ENCODE data around the gene TGFB2. TPM values are rescaled to one million over a fixed set of nuclear protein-coding genes. Genes with fewer than 3 reads are reported as not detected.
"Not testable (repeated sequence)": the region's sequence is repeated elsewhere in the genome, so short reads cannot be mapped to it uniquely, and the experiment has no call there.

The TGFB2 gene
- polyA plus RNA-seq, 1 donor (not counting 4 experiments of a cell fraction or from before 2014, with no cell fraction given) = 21.5 TPM

DNA sequence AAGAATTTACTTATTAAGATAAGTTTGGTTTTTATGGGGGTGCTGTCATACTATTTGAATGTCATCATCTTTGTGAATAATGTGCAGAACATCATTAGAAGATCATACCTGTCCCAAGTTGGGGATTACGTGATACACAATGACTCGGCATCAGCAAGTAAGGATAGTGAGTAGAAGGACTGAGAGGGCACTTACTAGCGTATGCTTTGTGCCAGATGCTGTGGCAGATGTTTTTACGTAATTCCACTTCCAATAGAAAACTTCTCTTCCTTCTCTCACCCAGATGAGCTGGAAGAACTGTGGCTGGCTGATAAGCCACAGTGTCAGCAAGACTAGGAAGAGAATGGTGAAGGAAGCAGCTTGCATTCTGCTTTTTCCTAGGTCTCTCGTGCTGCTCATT lies 28.1 kb upstream of the TGFB2 start:
- FAIRE-seq = no peak
- no peaks in the 10 kb centered on the region for H3K4me1 ChIP-seq (ENCODE audit: control insufficient read depth, extremely low read depth, insufficient read depth, low read length)
- no peaks in the 10 kb centered on the region for H3K9me1 ChIP-seq (ENCODE audit: control insufficient read depth, extremely low read depth, insufficient read depth, low read length)
- H3K9me3 ChIP-seq (ENCODE audit: control insufficient read depth, low read depth, low read length) = no peaks in the 10 kb centered on the region
- H3K27me3 ChIP-seq (ENCODE audit: control insufficient read depth, extremely low read depth, insufficient read depth, low read length) = no peaks in the 10 kb centered on the region
- no peak overlapping the region for H2AFZ ChIP-seq (ENCODE audit: control insufficient read depth, low read length)
- H3K27ac ChIP-seq (ENCODE audit: control insufficient read depth, insufficient read depth, low read length) = no peak overlapping the region
- no peak overlapping the region for H3K9ac ChIP-seq (ENCODE audit: control insufficient read depth, extremely low read depth, insufficient read depth, low read length)
- peaks cover 0 to 3% of the 10 kb centered on the region in 2 experiments for H3K36me3 ChIP-seq (ENCODE audit: control insufficient read depth in 2 of 2, extremely low read depth in 1 of 2, insufficient read depth in 2 of 2, low read length in 2 of 2)
- TF ChIP-seq EZH2 (IDR thresholded peaks at IDR 0.05; ENCODE audit: low read length) = no peak
- TF ChIP-seq, protein P1, sequence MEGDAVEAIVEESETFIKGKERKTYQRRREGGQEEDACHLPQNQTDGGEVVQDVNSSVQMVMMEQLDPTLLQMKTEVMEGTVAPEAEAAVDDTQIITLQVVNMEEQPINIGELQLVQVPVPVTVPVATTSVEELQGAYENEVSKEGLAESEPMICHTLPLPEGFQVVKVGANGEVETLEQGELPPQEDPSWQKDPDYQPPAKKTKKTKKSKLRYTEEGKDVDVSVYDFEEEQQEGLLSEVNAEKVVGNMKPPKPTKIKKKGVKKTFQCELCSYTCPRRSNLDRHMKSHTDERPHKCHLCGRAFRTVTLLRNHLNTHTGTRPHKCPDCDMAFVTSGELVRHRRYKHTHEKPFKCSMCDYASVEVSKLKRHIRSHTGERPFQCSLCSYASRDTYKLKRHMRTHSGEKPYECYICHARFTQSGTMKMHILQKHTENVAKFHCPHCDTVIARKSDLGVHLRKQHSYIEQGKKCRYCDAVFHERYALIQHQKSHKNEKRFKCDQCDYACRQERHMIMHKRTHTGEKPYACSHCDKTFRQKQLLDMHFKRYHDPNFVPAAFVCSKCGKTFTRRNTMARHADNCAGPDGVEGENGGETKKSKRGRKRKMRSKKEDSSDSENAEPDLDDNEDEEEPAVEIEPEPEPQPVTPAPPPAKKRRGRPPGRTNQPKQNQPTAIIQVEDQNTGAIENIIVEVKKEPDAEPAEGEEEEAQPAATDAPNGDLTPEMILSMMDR (optimal IDR thresholded peaks at IDR 0.05 in 1 of 3, IDR thresholded peaks at IDR 0.05 in 1 of 3, conservative IDR thresholded peaks at IDR 0.05 in 1 of 3; ENCODE audit: extremely low read depth in 1 of 3, insufficient read depth in 2 of 3, low read length in 3 of 3) = no peak
- no peaks in the 10 kb centered on the region for H4K20me1 ChIP-seq (ENCODE audit: control insufficient read depth, extremely low read depth, insufficient read depth, low read length)
- no peaks in the 10 kb centered on the region for H3K79me2 ChIP-seq (ENCODE audit: control insufficient read depth, insufficient read depth, low read length)
- DNase-seq (ENCODE audit: low read depth, low spot score) = no peak
- dilution Hi-C loops (cut with MboI; ENCODE audit: extremely low pct_ligation_motif_present, low sequenced_read_pairs) = no loop called here
- no peak overlapping the region for H3K4me3 ChIP-seq (ENCODE audit: control insufficient read depth in 2 of 3, extremely low read depth in 1 of 3, insufficient read depth in 2 of 3, low read depth in 1 of 3, low read length in 3 of 3)
- H3K4me2 ChIP-seq (ENCODE audit: control insufficient read depth, extremely low read depth, insufficient read depth, low read depth, low read length) = no peak overlapping the region

DNA sequence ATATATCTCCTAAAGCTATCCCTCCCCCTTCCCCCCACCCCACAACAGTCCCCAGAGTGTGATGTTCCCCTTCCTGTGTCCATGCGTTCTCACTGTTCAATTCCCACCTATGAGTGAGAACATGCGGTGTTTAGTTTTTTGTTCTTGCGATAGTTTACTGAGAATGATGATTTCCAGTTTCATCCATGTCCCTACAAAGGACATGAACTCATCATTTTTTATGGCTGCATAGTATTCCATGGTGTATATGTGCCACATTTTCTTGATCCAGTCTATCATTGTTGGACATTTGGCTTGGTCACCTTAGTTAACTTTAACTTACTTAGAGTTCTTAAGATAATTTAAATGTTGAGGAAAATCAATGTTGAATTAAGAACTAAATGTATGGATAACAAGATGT lies 25.0 kb upstream of the TGFB2 start:
- H3K9ac ChIP-seq (ENCODE audit: control insufficient read depth, extremely low read depth, insufficient read depth, low read length); H3K79me2 ChIP-seq (ENCODE audit: control insufficient read depth, insufficient read depth, low read length); H3K4me2 ChIP-seq (ENCODE audit: control insufficient read depth, extremely low read depth, insufficient read depth, low read depth, low read length); DNase-seq (ENCODE audit: low read depth, low spot score); H3K27ac ChIP-seq (ENCODE audit: control insufficient read depth, insufficient read depth, low read length); dilution Hi-C loops (cut with MboI; ENCODE audit: extremely low pct_ligation_motif_present, low sequenced_read_pairs); H4K20me1 ChIP-seq (ENCODE audit: control insufficient read depth, extremely low read depth, insufficient read depth, low read length); H3K4me3 ChIP-seq (ENCODE audit: control insufficient read depth in 2 of 3, extremely low read depth in 1 of 3, insufficient read depth in 2 of 3, low read depth in 1 of 3, low read length in 3 of 3); H2AFZ ChIP-seq (ENCODE audit: control insufficient read depth, low read length); FAIRE-seq; H3K27me3 ChIP-seq (ENCODE audit: control insufficient read depth, extremely low read depth, insufficient read depth, low read length); H3K36me3 ChIP-seq (ENCODE audit: control insufficient read depth in 2 of 2, extremely low read depth in 1 of 2, insufficient read depth in 2 of 2, low read length in 2 of 2); H3K4me1 ChIP-seq (ENCODE audit: control insufficient read depth, extremely low read depth, insufficient read depth, low read length); H3K9me1 ChIP-seq (ENCODE audit: control insufficient read depth, extremely low read depth, insufficient read depth, low read length); H3K9me3 ChIP-seq (ENCODE audit: control insufficient read depth, low read depth, low read length): not testable (repeated sequence)

DNA sequence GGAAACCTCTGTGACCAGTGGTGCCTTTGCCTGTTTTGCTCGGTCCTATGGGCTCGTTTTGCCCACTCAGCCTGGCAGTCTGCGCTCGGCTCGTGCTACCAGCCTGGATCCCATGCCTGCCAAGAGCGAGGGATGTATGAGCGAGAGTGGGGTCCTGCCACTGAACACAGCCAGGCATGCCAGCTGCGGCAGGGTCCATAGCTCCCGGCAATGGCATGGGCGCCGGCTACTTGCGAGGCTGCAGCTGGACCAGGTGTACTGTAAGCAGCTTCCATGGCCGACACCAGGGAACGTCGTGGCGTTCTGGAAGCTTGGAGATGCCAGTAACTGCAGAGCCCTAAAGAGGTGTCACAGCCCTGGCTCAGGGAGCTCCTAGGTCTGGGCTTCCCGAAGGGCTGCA lies 22.4 kb upstream of the TGFB2 start:
- Histone ChIP-seq H2AFZ (ENCODE audit: control insufficient read depth, low read length) (no peak overlapping the region), H3K9ac (ENCODE audit: control insufficient read depth, extremely low read depth, insufficient read depth, low read length) (no peak overlapping the region), H3K27ac (ENCODE audit: control insufficient read depth, insufficient read depth, low read length) (no peak overlapping the region), H3K4me1 (ENCODE audit: control insufficient read depth, extremely low read depth, insufficient read depth, low read length) (no peaks in the 10 kb centered on the region), H3K4me2 (ENCODE audit: control insufficient read depth, extremely low read depth, insufficient read depth, low read depth, low read length) (no peak overlapping the region), H4K20me1 (ENCODE audit: control insufficient read depth, extremely low read depth, insufficient read depth, low read length) (no peaks in the 10 kb centered on the region), H3K36me3 (ENCODE audit: control insufficient read depth in 2 of 2, extremely low read depth in 1 of 2, insufficient read depth in 2 of 2, low read length in 2 of 2) (peaks cover 2% of the 10 kb centered on the region in 2 experiments), H3K9me3 (ENCODE audit: control insufficient read depth, low read depth, low read length) (no peaks in the 10 kb centered on the region), H3K4me3 (ENCODE audit: control insufficient read depth in 2 of 3, extremely low read depth in 1 of 3, insufficient read depth in 2 of 3, low read depth in 1 of 3, low read length in 3 of 3) (no peak overlapping the region), H3K79me2 (ENCODE audit: control insufficient read depth, insufficient read depth, low read length) (no peaks in the 10 kb centered on the region), H3K27me3 (ENCODE audit: control insufficient read depth, extremely low read depth, insufficient read depth, low read length) (no peaks in the 10 kb centered on the region), H3K9me1 (ENCODE audit: control insufficient read depth, extremely low read depth, insufficient read depth, low read length) (no peaks in the 10 kb centered on the region)
- TF ChIP-seq, protein P1 (optimal IDR thresholded peaks at IDR 0.05 in 1 of 3, IDR thresholded peaks at IDR 0.05 in 1 of 3, conservative IDR thresholded peaks at IDR 0.05 in 1 of 3; ENCODE audit: extremely low read depth in 1 of 3, insufficient read depth in 2 of 3, low read length in 3 of 3) = no peak
- no peak for TF ChIP-seq EZH2 (IDR thresholded peaks at IDR 0.05; ENCODE audit: low read length)
- FAIRE-seq = no peak
- dilution Hi-C loops (cut with MboI; ENCODE audit: extremely low pct_ligation_motif_present, low sequenced_read_pairs) = no loop called here
- no peak for DNase-seq (ENCODE audit: low read depth, low spot score)

Measured in keratinocyte (primary cell).